Fibroblast of the aortic adventitia (primary cell): ENCODE measurements around the gene IRGQ. TPM values are rescaled to one million over a fixed set of nuclear protein-coding genes. Genes with fewer than 3 reads are reported as not detected.
"Not testable (repeated sequence)": the region's sequence is repeated elsewhere in the genome, so short reads cannot be mapped to it uniquely, and the experiment has no call there.

Experiments used
- DNase-seq: peaks from one replicate; pipeline ENCODE4 v3.0.0-alpha.2; 2010; ENCODE audit warnings: low read depth
- H3K4me3 ChIP-seq: 2 replicates; pipeline ENCODE4 v1.5.1; 2011; ENCODE audit warnings: low read depth, mild to moderate bottlenecking, control low read depth, low read length, moderate library complexity
- total RNA-seq: library from RNA; depleted of rRNA; stranded (reverse); fragments of >200 nt; gene quantifications from 2 replicates; pipeline ENCODE4 v1.2.3, GENCODE V29; 2012; ENCODE audit warnings: low replicate concordance
- TF ChIP-seq, protein P1 (sequence below): IDR thresholded peaks from 2 replicates; pipeline ENCODE4 v1.5.1; 2011; ENCODE audit warnings: mild to moderate bottlenecking, low read length, control low read depth, inconsistent platforms; ENCODE audit not compliant: insufficient read depth

The IRGQ gene
- total RNA-seq, 1 donor, result 17.5 TPM

DNA sequence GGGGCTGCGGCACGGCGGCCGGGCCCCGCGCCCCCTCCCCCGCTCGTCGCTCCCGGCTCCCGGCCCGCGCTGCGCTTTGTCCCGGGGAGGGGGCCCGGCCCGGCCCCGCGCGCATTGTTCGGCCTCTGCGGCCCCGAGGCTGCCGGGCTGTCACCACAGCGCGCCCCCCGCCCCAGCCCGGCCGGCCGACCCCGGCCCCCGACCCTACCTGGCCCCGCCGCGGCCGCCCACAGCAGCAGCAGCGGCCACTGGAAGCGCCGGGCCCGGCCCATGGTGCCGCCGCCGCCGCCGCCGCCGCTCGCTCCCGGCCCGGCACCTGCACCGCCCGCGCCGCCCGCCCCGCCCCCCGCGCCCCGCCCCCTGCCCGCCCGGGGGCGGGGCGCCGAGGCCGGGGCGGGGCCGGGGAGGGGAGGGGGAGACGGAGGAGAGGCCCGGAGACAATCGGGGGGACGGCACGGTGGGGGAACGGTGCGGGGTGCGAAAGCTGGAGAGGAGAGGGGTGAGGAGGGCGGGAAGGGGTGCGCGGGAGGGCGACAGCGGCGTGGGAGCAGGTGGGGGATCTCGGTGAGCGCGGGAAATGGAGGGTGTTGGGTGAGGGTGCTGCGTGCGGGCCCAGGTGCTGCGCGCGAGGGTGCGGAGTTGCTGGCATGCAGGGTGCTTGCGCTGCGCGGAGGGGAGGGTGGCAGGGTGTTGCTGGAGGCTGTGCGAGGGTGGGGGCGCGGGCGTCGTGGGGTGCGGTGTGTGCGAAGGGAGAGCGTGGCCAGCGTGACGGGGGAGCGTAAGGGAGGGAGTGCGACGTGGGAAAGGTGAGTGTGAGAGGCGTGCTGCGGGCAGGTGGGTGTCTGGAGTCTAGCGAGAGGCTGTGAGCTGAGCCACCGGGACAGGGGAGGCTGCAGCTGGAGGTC lies 43.8 kb upstream of the IRGQ start, which contains the start of gene CADM4:
TSS of gene CADM4 (minus strand) at position 332 of the 905 bp plus-strand sequence. CDS start at position 272, 60 bp downstream.
- TF ChIP-seq, protein P1, sequence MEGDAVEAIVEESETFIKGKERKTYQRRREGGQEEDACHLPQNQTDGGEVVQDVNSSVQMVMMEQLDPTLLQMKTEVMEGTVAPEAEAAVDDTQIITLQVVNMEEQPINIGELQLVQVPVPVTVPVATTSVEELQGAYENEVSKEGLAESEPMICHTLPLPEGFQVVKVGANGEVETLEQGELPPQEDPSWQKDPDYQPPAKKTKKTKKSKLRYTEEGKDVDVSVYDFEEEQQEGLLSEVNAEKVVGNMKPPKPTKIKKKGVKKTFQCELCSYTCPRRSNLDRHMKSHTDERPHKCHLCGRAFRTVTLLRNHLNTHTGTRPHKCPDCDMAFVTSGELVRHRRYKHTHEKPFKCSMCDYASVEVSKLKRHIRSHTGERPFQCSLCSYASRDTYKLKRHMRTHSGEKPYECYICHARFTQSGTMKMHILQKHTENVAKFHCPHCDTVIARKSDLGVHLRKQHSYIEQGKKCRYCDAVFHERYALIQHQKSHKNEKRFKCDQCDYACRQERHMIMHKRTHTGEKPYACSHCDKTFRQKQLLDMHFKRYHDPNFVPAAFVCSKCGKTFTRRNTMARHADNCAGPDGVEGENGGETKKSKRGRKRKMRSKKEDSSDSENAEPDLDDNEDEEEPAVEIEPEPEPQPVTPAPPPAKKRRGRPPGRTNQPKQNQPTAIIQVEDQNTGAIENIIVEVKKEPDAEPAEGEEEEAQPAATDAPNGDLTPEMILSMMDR, result no peak
- no peak for DNase-seq
- peak within 1 kb of the TSS; percentile 67 for H3K4me3 ChIP-seq

DNA sequence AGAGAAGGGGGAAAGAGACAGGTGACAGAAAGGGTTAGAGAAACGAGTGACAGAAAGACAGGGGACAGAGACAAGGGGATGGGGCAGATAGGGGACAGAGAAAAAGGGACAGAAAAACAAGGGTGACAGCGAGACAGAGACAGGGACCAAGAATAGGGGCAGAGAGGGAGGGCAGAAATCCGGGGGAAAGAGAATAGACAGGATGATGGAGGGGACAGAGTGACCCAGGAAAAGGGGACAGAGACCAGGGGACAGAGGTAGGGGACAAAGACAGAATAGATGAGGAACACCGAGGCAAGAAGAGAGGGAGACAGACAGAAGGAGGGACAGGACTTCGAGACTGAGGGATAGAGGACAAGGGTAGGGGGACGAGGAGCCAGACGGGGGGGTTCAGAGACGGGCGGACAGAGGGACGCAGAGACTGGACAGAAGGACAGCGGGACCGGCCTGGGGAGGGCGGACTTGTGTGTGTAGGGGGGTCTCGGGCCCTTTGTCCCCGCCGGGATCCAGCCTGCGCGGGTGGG lies 43.1 kb upstream of the IRGQ start:
- no peak for DNase-seq
- H3K4me3 ChIP-seq, result peak overlapping the region; percentile 28
- TF ChIP-seq, protein P1, result no peak

DNA sequence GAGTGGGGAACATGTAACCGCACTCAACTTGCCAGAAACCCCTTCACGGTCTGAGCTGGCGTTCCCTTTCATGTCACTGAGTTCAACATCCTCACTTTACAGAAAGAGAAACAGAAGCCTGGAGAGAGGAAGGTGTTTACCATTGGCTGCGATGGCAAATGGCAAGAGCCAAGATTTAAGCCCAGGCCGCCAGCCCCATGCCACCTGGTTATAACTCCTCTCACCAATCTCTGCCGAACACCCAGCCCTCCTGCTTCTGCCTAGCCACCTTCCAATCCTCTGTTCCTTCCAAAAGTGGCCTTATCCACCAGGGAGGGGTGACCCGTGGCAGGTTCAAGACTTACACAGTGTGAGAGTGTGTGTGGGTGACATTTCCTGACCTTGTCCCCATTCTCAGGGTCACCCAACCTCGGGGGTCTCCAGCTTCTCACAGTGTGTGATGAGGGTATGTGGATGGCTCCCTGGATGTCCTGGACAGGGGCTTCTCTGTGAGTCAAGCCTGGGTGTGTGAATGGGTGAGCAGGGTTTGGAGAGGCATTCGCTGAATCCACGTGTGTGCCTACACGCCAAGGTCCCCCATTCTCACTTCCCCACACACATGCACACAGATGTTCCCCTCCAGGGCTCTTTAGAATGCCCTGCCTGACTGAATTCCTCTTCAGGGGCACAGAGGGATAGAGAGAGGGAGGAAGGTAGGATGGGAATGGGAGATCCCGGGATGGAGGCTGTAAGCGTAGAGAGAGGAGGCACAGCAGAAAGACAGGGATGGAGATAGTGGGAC lies 42.5 kb upstream of the IRGQ start:
- TF ChIP-seq, protein P1, result no peak
- DNase-seq, result no peak
- H3K4me3 ChIP-seq, result no peak overlapping the region

DNA sequence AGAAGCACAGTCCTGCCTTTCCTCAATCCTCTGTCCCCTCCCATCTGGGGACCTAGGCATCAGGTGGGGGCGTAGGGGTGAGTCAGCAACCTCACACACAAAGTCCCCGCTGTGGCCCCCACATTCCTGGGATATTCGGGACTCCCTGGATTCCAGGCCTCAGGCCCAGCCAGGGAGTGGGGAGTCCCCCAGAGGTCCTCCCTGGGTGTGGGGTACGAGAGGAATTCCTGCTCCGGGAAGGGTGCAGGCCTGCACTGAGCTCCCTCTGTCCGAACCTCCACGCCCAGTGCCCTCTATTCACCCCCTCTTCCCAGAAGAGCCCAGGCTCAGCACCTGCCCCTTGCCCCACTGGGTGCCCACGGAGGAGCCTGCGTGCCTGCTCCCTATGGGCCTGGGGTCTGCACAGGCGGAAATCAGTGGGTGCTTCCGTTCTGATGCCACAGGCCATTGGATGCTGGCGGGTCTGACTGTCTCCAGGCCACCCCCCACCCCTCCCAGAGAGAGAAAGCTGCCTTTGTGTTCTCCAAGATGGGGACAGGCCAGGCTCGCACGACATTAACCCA lies 40.3 kb upstream of the IRGQ start:
- TF ChIP-seq, protein P1, result no peak
- H3K4me3 ChIP-seq, result no peak overlapping the region
- DNase-seq, result no peak

DNA sequence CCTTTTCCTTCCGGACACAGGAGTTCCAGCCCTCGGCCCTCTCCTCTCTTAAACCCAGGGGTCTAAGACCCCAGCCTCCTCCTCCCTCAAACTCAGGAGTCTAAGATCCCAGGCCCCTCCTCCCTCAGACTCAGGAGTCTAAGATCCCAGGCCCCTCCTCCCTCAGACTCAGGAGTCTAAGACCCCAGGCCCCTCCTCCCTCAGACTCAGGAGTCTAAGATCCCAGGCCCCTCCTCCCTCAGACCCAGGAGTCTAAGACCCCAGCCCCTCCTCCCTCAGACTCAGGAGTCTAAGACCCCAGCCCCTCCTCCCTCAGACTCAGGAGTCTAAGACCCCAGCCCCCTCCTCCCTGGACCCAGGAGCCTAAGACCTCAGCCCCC lies 39.6 kb upstream of the IRGQ start:
- H3K4me3 ChIP-seq, DNase-seq: not testable (repeated sequence)

DNA sequence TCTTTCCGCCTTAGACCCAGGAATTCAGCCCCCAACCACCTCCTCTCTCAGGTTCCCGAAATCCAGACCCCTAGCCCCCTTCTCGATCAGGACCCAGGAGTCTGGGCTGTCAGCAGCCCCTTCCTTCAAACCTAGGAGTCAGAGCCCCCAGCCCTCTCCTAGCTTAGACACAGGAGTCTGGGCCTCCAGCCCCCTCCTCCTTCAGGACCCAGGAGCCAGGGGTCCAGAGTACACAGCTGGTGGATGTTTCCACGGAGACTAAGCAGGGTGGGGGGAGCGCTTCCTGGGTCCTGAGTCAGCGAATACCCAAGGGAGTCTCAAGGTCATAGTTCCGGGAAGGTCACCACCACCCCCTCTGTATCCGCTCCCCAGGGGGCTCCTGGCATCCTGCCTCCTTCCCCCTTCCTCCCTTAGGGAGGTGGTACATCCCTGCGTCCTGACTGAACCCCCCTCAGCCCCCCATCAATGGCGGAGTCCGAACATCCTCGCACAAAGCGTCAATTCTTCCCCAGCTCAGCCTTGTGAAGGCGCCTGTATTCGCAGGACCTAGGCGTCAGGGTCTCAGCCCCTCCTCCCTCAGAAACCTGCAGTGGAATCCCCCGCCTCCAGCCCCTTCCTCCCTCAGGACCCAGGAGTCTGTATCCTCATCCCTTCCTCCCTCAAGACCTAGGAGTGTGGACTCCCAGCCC lies 39.1 kb upstream of the IRGQ start:
- H3K4me3 ChIP-seq, result no peak overlapping the region
- TF ChIP-seq, protein P1, result no peak
- DNase-seq, result peak; percentile 14
